Testis (tissue), 3 donors: ENCODE results near the gene MYOM1. TPM values are rescaled to one million over a fixed set of nuclear protein-coding genes. Genes with fewer than 3 reads are reported as not detected.

ENCODE experiments used
- DNase-seq: peaks from one replicate; pipeline ENCODE4 v3.0.0-alpha.2; 2019
- H3K27ac ChIP-seq, 2 donors: fragments of 200-600 bp; sonication (generic); one replicate each; pipeline ENCODE4 v1.5.1; 2019
- H3K27me3 ChIP-seq: fragments of 200-600 bp; sonication (generic); one replicate; pipeline ENCODE4 v1.5.1; 2019
- H3K36me3 ChIP-seq: fragments of 200-600 bp; sonication (generic); one replicate; pipeline ENCODE4 v1.5.1; 2017; ENCODE audit warnings: low read depth; ENCODE audit errors: missing control alignments
- H3K4me1 ChIP-seq: fragments of 200-600 bp; sonication (generic); one replicate; pipeline ENCODE4 v1.5.1; 2019
- H3K4me3 ChIP-seq, 2 donors: fragments of 200-600 bp; sonication (generic); one replicate each; pipeline ENCODE4 v1.5.1; 2017 to 2019
- H3K9me3 ChIP-seq: fragments of 200-600 bp; sonication (generic); one replicate; pipeline ENCODE4 v1.5.1; 2017
- POLR2A ChIP-seq: fragments of 450-650 bp; IDR thresholded peaks from one replicate; pipeline ENCODE4 v1.6.1; 2017; ENCODE audit warnings: antibody characterized with exemption, mild to moderate bottlenecking, moderate library complexity
- WGBS, 2 donors: methylation state at CpG; one replicate each; pipeline ENCODE4 v1.1.5; 2018; 5-methylcytosine and 5-hydroxymethylcytosine counted together
- intact Hi-C: fragments of 100-400 bp; cut with DNase I; formaldehyde crosslinking; loops from one replicate; pipeline ENCODE4 v1.15.1; 2023; ENCODE audit warnings: low total_unique reads
- polyA plus RNA-seq: library from polyadenylated mRNA; stranded (reverse); fragments of 350-450 nt; fragmentation: Illumina TruSeq; extraction: RNeasy Lipid Tissue Mini Kit (QIAGEN cat#74804); gene quantifications from one replicate; pipeline ENCODE4 v1.2.3, GENCODE V29; 2014; ENCODE audit warnings: low read depth, low replicate concordance; ENCODE audit not compliant: insufficient read depth
- total RNA-seq, 2 donors: library from RNA; depleted of rRNA; stranded (reverse); fragments of >200 nt; gene quantifications; one replicate each; pipeline ENCODE4 v1.2.3, GENCODE V29; 2016
- TF ChIP-seq, protein P1 (sequence below), 3 experiments: fragments of 450-650 bp in 2 of 3; fragments of 200-600 bp in 1 of 3; sonication (generic) in 1 of 3; IDR thresholded peaks; one replicate each; pipeline ENCODE4 v1.5.1; 2016 to 2019; ENCODE audit warnings: antibody characterized with exemption in 3 of 3, mild to moderate bottlenecking in 2 of 3, moderate library complexity in 1 of 3

MYOM1 gene
- total and polyA plus RNA-seq, 3 donors from 2014 or later, result 9.1 to 19.9 (median 16.9) TPM

- Histone ChIP-seq H3K4me1 (no peaks in the 10 kb centered on the region), H3K27ac (no peak overlapping the region), H3K4me3 (no peak overlapping the region), H3K9me3 (no peaks in the 10 kb centered on the region), H3K27me3 (no peaks in the 10 kb centered on the region), H3K36me3 (no peaks in the 10 kb centered on the region)
- TF ChIP-seq, protein P1, sequence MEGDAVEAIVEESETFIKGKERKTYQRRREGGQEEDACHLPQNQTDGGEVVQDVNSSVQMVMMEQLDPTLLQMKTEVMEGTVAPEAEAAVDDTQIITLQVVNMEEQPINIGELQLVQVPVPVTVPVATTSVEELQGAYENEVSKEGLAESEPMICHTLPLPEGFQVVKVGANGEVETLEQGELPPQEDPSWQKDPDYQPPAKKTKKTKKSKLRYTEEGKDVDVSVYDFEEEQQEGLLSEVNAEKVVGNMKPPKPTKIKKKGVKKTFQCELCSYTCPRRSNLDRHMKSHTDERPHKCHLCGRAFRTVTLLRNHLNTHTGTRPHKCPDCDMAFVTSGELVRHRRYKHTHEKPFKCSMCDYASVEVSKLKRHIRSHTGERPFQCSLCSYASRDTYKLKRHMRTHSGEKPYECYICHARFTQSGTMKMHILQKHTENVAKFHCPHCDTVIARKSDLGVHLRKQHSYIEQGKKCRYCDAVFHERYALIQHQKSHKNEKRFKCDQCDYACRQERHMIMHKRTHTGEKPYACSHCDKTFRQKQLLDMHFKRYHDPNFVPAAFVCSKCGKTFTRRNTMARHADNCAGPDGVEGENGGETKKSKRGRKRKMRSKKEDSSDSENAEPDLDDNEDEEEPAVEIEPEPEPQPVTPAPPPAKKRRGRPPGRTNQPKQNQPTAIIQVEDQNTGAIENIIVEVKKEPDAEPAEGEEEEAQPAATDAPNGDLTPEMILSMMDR (IDR thresholded peaks at IDR 0.05), result peak; percentile 34 to 82 (median 62)
- TF ChIP-seq POLR2A, result no peak
- peak; percentile 91 for DNase-seq
- intact Hi-C loops, result no loop called here
- WGBS, 2 donors, result 40 to 44% methylated on average over 16 of the region's 16 CpGs
Observed at GRCh38 chr18:3129053-3129864, 90.5 kb downstream of the MYOM1 start.

- intact Hi-C loops, result no loop called here
Observed at GRCh38 chr18:3126457-3127097, 93.2 kb downstream of the MYOM1 start.

GRCh38 chr18:3124822-3125221 is 94.9 kb downstream of the MYOM1 start:
- intact Hi-C loops, result no loop called here
- no peak overlapping the region for H3K27ac ChIP-seq
- WGBS, 2 donors, result 92 to 93% methylated on average over 1 of the region's 1 CpG
- no peak overlapping the region for H3K4me3 ChIP-seq
- TF ChIP-seq, protein P1 (IDR thresholded peaks at IDR 0.05), result no peak
- no peak for TF ChIP-seq POLR2A
- no peaks in the 10 kb centered on the region for H3K4me1 ChIP-seq
- H3K36me3 ChIP-seq, result no peaks in the 10 kb centered on the region
- DNase-seq, result no peak
- no peaks in the 10 kb centered on the region for H3K9me3 ChIP-seq
- H3K27me3 ChIP-seq, result no peaks in the 10 kb centered on the region

More at GRCh38 chr18:3126457-3127097, 93.2 kb downstream of the MYOM1 start:
- Histone ChIP-seq H3K27me3 (no peaks in the 10 kb centered on the region), H3K9me3 (no peaks in the 10 kb centered on the region), H3K4me1 (no peaks in the 10 kb centered on the region), H3K27ac (no peak overlapping the region), H3K4me3 (no peak overlapping the region), H3K36me3 (no peaks in the 10 kb centered on the region)
- TF ChIP-seq POLR2A, result no peak
- TF ChIP-seq, protein P1 (IDR thresholded peaks at IDR 0.05), result no peak
- DNase-seq, result no peak
- 93 to 97% methylated on average over 9 of the region's 9 CpGs for WGBS, 2 donors

GRCh38 chr18:3122851-3123250 is 96.9 kb downstream of the MYOM1 start:
- 94 to 98% methylated on average over 5 of the region's 5 CpGs for WGBS, 2 donors
- Histone ChIP-seq H3K4me3 (no peak overlapping the region), H3K4me1 (no peaks in the 10 kb centered on the region), H3K36me3 (no peaks in the 10 kb centered on the region), H3K9me3 (no peaks in the 10 kb centered on the region), H3K27me3 (no peaks in the 10 kb centered on the region), H3K27ac (no peak overlapping the region)
- DNase-seq, result no peak
- TF ChIP-seq, protein P1 (IDR thresholded peaks at IDR 0.05), result no peak
- no peak for TF ChIP-seq POLR2A
- intact Hi-C loops, result no loop called here
